ENCODE measurements around the gene SINHCAF.
"Not testable (repeated sequence)": the region's sequence is repeated elsewhere in the genome, so short reads cannot be mapped to it uniquely, and the experiment has no call there.

The SINHCAF gene

DNA sequence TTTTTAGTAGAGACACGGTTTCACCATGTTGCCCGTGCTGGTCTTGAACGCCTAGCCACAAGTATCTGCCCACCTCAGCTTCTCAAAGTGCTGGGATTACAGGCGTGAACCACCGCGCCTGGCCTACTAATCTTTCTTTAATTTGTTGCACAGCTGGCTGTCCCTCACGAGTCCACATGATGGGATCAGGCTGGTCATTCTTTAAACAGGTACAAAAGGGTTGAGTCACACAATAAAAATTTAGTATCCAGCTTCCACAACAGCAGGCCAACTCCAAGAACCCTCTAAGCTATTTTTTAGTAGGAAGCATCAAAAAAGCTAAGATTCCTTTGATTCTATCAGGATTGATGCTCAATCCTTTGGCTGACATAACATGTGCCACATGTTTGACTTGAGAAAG is 17.8 kb downstream of the SINHCAF start:
- DNase-seq (ENCODE audit: low read depth) = no peak

DNA sequence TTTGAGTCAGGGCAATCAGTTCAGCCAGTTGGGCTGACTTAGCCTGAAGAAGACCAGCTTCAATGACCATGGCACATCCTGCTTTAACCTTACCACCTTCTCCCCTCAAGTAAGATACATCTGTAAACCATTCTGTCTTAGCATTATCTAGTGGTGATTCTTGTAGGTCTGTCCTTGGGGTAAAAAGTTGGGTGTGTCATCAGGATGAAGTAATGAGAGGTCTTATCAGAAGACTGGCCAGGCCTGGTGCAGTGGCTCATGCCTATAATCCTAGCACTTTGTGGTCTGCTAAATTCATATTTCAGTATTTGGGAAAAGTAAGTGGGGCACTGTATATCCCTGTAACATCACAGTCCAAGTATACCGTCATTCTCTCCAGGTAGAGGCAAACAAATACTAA is 19.1 kb downstream of the SINHCAF start:
- DNase-seq (ENCODE audit: low read depth) = no peak

DNA sequence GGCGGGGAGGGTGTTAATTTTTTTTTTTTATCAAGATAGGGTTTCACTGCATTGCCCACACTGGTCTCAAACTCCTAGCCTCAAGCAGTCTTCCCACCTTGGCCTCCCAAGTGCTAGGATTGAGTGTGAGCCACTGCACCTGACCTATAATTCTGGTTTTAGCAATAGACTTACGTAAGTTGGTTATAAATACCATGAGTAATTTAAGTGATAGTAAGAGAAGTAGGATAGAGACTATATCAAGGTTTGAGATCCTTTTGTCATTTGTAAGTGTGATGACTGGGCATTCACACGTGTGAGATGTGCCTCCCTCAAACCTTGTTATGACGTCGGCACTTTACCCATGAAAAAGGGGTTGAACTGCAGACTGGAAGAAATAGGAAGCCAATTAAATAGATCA is 22.5 kb downstream of the SINHCAF start:
- DNase-seq (ENCODE audit: low read depth) = no peak

DNA sequence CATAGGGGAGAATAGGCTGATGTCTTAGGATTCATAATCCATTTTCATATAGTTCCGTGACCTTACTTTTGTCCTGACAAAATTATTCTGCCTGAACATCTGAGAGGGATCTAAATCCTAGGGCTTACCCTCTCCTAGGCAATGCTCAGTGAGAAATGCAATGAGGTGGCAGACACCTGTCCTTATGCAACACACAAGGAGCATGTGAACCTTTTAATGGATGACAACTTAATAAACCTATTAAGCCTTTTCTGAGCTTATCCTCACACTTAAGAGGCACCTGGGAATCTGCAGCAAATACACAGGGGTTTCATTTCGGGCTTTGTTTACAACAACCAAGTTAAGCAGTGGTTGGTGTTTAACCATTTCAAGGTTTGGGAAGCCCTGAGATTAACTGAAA is 24.6 kb downstream of the SINHCAF start:
- DNase-seq (ENCODE audit: low read depth) = no peak

DNA sequence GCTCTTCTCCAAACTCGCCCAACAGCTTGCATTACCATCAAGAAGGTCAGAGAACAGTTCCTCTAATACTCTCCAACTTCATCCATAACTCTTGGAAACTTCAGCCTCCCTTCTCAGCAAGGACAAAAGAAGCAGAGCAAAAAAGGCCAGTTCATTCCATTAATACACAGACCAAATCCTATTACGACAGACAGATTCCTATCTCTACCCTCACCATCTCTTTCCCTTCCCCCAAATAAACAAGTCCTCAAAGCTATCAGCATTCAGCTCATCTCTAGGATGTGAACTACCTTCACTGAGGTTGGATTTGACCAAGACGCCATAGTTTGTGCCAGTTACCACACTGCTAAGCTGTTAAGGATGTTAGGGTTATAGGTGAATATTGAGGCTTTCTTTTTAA is 25.2 kb downstream of the SINHCAF start:
- DNase-seq (ENCODE audit: low read depth) = no peak

DNA sequence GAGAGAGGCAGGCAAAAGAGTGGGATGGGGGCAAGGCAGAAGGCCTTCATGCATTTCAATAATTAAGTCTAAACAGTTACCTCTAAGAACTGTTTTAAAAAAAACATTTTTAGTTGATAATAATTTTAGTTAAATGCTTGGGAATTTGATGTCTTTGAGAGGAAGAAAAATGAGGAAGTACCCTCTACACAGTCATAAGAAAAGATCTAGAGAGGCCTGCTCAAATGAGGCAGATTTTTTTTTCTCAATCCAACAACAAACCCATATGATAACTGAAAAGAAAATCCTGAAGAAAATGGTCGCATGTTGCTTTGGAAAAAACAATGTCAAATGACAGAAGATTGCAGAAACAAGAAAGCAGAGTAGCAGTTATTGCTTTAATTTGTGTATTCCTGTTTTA is 25.6 kb downstream of the SINHCAF start:
- no peak for DNase-seq (ENCODE audit: low read depth)

DNA sequence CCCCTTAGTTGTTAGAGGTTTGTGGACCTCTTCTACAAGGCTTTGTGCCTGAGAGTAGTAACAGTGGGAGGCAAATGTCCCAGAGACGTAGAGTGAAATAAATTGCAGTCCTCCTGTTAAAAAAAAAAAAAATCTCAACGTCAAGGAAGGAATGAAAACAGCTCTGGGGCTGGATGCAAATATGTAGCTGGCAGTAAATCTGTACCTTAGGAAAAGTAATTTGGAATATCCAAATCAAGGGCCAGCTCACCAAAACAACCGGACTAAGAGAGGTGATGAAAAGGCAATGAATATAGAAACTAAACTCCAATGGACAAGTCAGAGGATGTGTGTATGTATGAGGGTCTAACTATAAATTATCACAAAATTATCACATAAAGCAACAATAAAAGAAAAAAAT is 27.0 kb downstream of the SINHCAF start:
- no peak for DNase-seq (ENCODE audit: low read depth)

DNA sequence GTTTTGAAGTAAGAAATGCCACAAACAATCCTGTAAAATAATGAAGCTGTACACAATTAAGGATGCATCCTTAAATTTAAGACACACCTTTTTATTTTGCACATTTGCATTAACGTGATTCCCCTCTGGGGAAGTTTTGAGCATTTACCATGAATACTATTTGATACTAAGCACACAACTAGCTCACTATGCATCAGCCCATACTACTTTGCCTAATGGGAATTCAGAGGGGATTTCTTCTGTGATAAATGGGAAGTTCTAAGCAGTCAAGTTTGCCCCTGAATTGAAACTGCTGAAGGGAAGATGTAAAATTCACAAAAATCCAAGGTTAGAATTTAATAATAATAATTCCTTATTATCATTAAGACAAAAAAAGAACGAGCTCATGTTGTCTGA is 27.4 kb downstream of the SINHCAF start:
- no peak for DNase-seq (ENCODE audit: low read depth)

DNA sequence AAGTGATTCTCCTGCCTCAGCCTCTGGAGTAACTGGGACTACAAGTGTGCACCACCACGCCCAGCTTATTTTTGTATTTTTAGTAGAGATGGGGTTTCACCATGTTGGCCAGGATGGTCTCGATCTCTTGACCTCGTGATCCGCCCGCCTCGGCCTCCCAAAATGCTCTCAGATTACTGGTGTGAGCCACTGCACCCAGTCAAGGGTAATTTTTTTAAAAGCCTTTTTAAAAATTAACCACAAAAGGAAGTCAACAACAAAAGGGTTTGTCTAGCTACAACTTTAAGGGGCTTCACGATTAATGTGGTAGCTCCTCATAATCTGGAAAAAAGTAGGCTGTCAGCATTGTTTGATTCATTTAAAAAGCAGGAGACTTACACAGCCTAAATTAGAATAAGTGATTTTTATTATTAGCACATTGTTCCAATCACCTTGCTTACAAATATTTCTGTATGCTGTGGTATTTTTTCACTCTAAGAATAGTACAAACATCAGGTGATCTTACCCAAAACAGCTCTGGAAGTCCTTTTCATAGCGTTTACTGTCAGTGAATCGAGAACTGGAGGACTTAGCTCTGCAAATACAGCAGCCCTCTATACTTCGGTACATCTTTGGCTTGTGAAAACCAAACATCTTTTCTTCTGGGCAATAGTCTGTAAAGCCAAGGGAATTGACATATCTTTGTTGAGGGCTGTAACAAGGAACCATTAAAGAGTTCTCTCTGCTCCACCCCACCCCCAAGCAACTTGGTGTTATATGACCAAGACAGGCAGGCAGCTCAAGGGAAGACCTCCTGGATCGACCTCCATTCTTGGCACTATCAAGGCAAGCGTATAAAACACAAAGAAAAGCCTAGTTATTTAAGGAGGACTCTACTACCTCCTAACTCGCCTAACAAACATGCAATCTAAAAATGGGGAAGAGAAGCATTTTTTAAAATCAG is 28.1 kb downstream of the SINHCAF start:
- no peak for DNase-seq (ENCODE audit: low read depth)

DNA sequence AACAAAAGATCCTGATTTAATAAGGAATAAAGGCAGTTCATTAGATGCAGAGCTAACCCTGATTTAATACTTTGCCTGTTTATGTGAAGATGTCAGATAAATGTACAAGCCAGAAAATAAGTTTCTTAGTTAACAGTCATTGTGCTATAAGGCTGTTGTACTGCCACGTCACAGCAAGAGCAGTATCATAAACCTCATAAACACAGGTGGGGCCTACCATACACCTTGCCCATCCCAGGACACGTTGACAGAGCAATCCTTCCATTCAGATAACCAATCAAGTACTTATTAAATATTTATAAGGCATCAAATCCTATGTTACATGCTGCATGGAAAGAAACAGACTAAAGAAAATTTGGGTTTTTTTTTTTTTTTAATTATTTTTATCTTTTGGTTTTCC is 36.5 kb downstream of the SINHCAF start:
- DNase-seq (ENCODE audit: low read depth) = no peak

DNA sequence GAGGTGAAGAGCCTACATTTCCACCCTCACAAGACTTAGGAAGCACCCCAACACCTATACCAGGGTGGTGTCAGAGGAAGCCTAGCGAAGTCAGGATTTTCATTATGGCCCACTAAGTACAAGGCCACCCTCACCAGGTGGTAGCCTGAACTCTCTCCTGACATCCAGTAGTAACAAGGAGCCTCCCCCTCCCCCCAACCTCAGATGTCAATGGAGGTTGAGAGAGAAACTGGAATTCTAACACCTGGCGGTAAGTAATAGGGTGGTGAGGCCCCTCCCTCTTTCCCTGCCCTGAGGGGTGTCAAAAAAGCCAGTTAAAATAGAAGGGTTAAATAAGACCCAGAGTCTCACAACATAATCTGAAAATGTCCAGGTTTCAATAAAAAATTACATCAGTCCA is 37.6 kb downstream of the SINHCAF start:
- DNase-seq (ENCODE audit: low read depth) = no peak

DNA sequence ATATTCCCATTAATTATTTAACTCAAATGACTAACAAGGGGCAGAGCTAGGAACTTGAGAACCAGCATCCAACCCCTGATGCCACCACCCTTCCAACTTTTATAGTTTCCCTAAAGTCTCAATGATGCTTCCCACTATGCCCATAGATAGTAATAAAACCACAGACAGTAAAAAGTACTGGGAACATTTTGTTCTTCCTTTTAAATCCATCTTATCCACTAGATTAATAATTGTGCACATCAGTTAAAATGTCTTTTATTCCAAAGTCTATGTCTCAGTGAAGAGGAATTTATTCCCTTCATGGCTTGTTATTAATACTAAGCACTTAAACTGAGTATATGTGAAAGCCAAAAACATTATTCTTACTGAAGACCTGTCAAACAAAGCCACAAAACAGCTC is 45.8 kb downstream of the SINHCAF start:
- DNase-seq (ENCODE audit: low read depth) = no peak

DNA sequence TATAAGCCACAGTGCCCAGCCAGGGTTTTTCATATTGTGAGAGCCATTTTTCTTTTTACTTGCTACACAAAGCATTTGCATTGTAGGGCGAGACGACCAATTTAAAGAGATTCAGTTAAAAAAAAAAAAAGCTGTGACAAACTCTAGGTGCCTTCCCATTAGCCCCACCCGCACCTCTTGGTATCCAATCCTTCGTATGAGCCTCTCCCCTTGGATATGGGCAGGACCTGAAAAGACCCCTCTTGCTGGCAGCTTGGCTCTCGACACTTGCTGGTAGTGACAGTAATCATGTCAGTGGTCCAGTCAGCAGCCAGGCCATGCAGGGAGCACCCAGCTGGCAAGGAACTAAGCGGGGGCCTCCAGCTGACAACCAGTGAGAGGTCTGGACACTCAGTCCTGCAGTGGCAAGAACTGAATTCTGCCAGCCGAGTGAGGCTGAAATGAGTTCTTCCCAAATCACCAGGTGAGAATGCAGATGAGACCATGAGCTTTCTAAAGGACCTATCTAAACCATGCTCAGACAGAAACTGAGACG is 46.5 kb downstream of the SINHCAF start:
- no peak for DNase-seq (ENCODE audit: low read depth)

DNA sequence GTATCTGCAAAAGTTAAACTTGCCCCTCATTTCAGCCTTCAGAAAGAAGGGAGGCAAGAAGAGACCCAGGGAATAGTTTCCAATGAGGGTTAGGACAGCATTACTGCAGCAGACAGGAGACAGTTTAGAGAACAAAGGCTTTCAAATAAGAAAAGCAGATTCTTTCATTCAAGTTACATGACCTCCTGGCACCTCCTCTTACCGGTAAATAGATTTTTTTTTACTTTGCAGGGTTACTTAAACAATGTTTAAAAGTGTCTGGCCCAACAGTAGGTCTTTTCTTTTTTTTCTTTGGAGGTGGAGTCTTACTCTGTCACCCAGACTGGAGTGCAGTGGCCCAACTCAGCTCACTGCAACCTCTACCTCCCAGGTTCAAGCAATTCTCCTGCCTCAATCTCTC is 47.1 kb downstream of the SINHCAF start:
- no peak for DNase-seq (ENCODE audit: low read depth)

DNA sequence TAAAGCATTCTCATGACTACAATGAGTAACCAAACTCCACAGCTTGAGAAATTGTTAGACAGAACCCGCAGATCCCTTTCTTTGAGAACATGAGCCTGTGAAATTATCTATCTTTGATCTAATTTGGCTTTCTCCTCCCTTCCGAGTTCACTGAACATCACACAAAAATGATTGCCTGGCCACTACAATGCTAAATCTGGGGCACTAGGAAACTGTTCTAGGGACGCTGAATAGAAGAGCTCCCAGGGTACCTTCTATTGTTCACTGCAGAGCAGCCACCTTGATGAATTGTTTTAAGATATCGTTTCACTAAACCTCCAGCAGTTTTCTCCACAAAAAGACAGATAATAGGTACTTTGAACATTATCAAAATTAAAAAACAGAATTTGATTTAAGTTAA is 47.5 kb downstream of the SINHCAF start:
- DNase-seq (ENCODE audit: low read depth) = no peak

DNA sequence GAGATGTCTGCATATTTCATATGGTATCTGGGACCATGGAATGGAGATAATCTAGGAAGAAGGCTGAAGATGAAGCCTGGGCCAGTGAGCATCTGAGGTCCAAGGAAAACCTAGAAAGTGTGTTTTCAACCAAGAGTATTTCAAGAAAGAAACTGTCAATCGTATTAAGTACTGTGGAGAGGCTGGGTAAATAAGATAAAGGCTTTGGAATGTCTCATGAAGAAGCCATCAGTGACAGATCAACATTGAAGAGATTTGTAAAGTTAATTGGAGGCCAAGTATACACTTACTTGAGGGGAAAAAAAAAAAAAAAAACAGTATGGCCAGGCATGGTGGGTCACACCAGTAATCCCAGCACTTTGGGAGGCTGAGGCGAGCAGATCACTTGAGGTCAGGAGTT is 48.9 kb downstream of the SINHCAF start:
- DNase-seq (ENCODE audit: low read depth) = no peak

DNA sequence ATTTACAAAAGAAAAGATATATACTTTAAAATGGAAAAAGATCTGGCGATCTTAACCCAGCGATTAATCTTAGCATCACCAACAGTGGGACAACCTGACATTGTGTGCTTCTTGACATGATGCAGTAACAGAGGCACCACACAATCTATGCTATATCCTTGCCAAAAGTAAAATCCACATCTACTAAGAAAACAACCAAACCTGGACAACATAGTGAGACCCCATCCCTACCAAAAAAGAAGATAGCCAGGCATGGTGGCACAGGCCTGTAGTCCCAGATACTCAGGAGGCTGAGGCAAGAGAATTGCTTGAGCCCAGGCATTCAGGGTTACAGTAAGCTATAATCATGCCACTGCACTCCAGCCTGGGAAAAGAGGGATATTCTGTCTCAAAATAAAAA is 50.5 kb downstream of the SINHCAF start:
- no peak for DNase-seq (ENCODE audit: low read depth)

DNA sequence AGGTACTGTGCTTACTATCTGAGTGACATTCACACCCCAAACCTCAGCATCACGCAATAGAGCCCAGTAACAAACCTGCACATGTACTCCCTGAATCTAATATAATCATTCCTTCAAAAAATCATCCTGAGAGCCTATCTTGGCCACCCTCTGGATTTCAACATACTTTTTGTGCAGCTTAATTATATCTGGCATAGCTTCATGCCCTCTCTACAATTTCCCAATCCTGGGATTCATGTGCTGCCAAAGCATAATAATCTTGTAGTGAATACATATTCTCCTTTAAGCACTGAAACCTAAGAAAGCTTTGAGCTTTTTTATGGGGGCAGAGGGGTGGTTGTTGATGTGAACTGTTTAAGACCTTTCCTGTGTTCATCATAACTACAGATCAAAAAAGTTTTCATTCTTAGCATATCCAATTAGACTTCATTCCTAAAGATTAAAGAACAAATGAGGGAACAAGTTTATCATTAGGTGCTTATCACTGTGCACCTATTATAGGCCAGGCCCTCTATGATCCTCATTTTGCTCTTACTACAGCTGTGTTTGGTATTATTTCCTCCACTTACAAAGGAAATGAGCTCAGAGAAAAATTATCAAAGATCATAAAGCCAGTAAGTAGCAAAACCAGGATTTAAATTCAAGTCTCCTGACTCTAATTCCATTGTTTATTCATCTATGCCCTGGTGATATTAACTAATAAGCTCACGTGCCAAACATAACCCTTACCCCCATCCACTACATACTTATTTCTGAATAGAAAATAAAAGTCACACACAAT is 51.2 kb downstream of the SINHCAF start:
- no peak for DNase-seq (ENCODE audit: low read depth)

DNA sequence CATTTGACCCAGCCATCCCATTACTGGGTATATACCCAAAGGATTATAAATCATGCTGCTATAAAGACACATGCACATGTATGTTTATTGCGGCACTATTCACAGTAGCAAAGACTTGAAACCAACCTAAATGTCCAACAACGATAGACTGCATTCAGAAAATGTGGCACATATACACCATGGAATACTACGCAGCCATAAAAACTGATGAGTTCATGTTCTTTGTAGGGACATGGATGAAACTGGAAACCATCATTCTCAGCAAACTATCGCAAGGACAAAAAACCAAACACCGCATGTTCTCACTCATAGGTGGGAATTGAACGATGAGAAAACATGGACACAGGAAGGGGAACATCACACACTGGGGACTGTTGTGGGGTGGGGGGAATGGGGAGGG is 52.2 kb downstream of the SINHCAF start:
- DNase-seq (ENCODE audit: low read depth) = not testable (repeated sequence)

DNA sequence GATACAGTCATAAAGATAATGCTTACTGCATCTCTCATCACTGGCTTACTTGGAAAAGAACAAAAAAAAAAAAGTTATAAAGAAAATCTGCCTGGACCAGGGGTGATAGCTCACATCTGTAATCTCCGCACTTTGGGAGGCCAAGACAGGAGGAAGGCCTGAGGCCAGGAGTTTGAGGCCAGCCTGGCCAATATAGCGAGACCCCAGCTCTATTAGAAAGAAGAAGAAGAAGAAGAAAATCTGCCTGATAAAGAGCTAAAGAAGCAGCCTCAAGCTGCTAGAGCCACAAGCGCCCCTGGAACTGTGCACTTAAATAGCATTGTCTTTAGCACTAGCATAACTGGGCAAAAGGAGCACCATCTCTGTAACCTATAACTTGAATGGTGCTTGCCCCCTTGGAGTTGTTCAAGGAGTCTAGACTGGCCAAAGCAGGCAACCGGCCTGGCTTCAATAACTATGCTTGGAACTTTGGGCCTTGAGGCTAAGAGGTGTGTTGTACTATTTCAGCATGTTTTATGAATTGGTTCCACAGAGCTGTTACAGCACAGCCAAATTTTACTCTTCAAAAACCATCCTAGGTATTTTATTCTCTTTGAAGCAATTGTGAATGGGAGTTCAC is 53.2 kb downstream of the SINHCAF start:
- no peak for DNase-seq (ENCODE audit: low read depth)

DNA sequence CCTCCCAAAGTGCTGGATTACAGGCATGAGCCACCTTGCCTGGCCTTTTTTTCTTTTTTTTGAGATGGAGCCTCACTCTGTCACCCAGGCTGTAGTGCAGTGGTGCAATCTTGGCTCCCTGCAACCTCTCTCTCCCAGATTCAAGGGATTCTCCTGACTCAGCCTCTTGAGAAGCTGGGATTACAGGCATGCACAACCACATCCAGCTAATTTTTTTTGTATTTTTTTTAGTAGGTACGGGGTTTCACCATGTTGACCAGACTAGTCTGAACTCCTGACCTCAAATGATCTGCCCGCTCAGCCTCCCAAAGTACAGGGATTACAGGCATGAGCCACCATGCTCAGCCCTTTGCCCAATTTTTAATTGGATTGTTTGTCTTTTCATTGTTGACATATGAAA is 58.0 kb downstream of the SINHCAF start:
- DNase-seq (ENCODE audit: low read depth) = no peak

DNA sequence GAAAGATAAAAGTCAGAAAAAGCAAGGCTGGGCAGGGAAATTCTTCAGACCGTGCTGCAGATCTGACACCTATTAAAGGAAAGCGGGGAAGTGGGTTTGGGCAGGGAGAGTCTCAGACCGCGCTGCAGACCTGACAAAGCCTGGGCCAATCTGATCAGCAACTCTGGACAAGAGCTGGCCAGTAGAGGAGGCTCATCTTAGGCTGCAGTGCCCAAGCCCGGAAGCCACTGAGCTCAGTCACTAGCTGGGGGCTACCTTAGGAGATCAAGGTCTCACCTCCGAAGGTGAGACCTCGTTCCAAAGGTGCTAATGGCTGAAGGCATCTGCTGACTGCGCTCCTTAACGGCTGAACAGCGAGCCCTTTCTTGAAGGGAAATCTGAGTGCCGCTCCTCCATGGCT is 60.2 kb downstream of the SINHCAF start:
- no peak for DNase-seq (ENCODE audit: low read depth)

DNA sequence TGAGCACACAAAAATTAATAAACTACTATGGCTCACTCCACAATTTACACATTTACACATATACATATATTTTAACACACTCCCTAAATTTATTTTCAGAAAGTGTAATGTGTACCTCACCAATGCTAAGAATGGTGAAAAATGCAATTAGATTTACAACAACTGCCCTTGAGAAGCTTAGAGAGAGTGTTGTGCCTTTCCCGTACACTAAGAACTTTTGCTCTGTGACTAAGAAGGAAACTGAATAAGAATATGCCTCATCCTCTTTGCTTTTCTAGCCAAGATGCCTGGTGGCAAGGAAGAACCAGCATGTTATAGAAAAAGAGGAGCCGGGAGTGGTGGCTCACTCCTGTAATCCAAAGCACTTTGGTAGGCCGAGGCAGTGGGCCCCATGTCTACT is 62.3 kb downstream of the SINHCAF start:
- DNase-seq (ENCODE audit: low read depth) = no peak
